Measurements from ENCODE around the gene SLC41A3. TPM values are rescaled to one million over a fixed set of nuclear protein-coding genes. Genes with fewer than 3 reads are reported as not detected.

SLC41A3 gene
- total and polyA plus RNA-seq, 7 donors = 5.1 to 59.5 (median 28.9) TPM

GRCh38 chr3:126125341-126125740 is 41.4 kb upstream of the SLC41A3 start:
- WGBS, 2 donors = 86% methylated on average over 5 of the region's 5 CpGs
- no peaks in the 10 kb centered on the region for H3K27me3 ChIP-seq
- intact Hi-C loops (cut with DNase I) = no loop called here
- peak; percentile 46 for DNase-seq
- no peak for TF ChIP-seq CTCF (IDR thresholded peaks at IDR 0.05)
- TF ChIP-seq POLR2AphosphoS5 (IDR thresholded peaks at IDR 0.05) = no peak
- no peak for TF ChIP-seq EP300 (IDR thresholded peaks at IDR 0.05)
- TF ChIP-seq POLR2A (IDR thresholded peaks at IDR 0.05) = no peak
- no peaks in the 10 kb centered on the region for H3K9me3 ChIP-seq
- no peak overlapping the region for H3K4me3 ChIP-seq
- H3K36me3 ChIP-seq = no peaks in the 10 kb centered on the region
- no peak overlapping the region for H3K27ac ChIP-seq
- no peaks in the 10 kb centered on the region for H3K4me1 ChIP-seq

DNA sequence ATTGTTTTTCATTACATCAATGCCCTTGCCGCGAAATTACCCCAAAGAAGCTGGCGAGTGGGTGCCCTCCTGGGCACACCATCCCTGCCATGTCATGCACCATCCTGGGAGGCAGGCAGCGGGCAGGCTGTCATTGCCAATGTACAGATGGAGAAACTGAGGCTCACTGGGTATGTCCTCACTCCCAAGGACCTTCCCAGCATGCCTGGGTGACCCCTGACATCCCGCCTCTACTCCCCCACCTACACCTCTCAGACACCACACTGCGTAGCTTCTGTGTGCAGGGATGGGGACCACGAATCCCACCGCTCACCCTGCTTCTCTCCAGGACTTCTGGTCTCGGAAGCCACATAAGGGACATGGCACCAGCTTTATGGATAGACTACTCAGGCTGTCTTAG is 41.0 kb upstream of the SLC41A3 start:
- Histone ChIP-seq H3K27me3 (no peaks in the 10 kb centered on the region), H3K9me3 (no peaks in the 10 kb centered on the region), H3K36me3 (no peaks in the 10 kb centered on the region), H3K27ac (no peak overlapping the region), H3K4me1 (no peaks in the 10 kb centered on the region), H3K4me3 (no peak overlapping the region)
- 89 to 95% methylated on average over 9 of the region's 9 CpGs for WGBS, 2 donors
- intact Hi-C loops (cut with DNase I) = no loop called here
- TF ChIP-seq CTCF (IDR thresholded peaks at IDR 0.05) = no peak
- no peak for TF ChIP-seq POLR2AphosphoS5 (IDR thresholded peaks at IDR 0.05)
- TF ChIP-seq EP300 (IDR thresholded peaks at IDR 0.05) = no peak
- TF ChIP-seq POLR2A (IDR thresholded peaks at IDR 0.05) = no peak
- DNase-seq = peak; percentile 52

- intact Hi-C loops (cut with DNase I) = no loop called here
- DNase-seq = peak; percentile 42
These were observed 40.4 kb upstream of the SLC41A3 start for GRCh38 chr3:126124148-126124868.

GRCh38 chr3:126121632-126122031 is 37.7 kb upstream of the SLC41A3 start:
- TF ChIP-seq EP300 (IDR thresholded peaks at IDR 0.05) (no peak), POLR2AphosphoS5 (IDR thresholded peaks at IDR 0.05) (no peak), POLR2A (IDR thresholded peaks at IDR 0.05) (no peak), CTCF (IDR thresholded peaks at IDR 0.05) (no peak)
- Histone ChIP-seq H3K27me3 (no peaks in the 10 kb centered on the region), H3K36me3 (no peaks in the 10 kb centered on the region), H3K4me1 (no peaks in the 10 kb centered on the region), H3K4me3 (no peak overlapping the region), H3K27ac (no peak overlapping the region), H3K9me3 (no peaks in the 10 kb centered on the region)
- DNase-seq = peak; percentile 24
- intact Hi-C loops (cut with DNase I) = no loop called here
- 87 to 93% methylated on average over 4 of the region's 4 CpGs for WGBS, 2 donors

More at GRCh38 chr3:126124148-126124868, 40.4 kb upstream of the SLC41A3 start:
- Histone ChIP-seq H3K36me3 (no peaks in the 10 kb centered on the region), H3K4me1 (no peaks in the 10 kb centered on the region), H3K27me3 (no peaks in the 10 kb centered on the region), H3K9me3 (no peaks in the 10 kb centered on the region), H3K27ac (no peak overlapping the region), H3K4me3 (no peak overlapping the region)
- 61 to 73% methylated on average over 10 of the region's 10 CpGs for WGBS, 2 donors
- TF ChIP-seq POLR2AphosphoS5 (IDR thresholded peaks at IDR 0.05) = no peak
- no peak for TF ChIP-seq EP300 (IDR thresholded peaks at IDR 0.05)
- no peak for TF ChIP-seq POLR2A (IDR thresholded peaks at IDR 0.05)
- no peak for TF ChIP-seq CTCF (IDR thresholded peaks at IDR 0.05)

DNA sequence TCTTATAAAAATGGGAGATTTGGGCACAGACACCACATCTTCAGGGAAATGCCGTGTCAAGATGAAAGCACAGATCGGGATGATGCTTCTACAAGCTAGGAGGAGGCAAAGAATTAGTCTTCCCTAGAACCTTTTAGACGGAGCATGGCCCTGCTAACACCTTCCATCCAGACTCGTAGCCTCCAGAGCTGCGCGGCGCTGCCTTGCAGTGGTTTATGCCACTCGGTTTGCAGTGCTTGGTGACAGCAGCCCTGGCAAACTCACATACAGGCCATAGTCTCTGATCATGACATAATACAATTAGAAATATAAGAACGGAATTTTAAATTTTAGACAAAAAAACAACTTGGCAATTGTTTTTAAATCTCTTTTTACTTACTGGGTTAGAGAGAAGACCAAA is 37.1 kb upstream of the SLC41A3 start:
- H3K9me3 ChIP-seq = no peaks in the 10 kb centered on the region
- H3K4me1 ChIP-seq = no peaks in the 10 kb centered on the region
- no peak for TF ChIP-seq CTCF (IDR thresholded peaks at IDR 0.05)
- no peak for TF ChIP-seq POLR2A (IDR thresholded peaks at IDR 0.05)
- no peak for TF ChIP-seq EP300 (IDR thresholded peaks at IDR 0.05)
- 93% methylated on average over 9 of the region's 9 CpGs for WGBS, 2 donors
- H3K36me3 ChIP-seq = no peaks in the 10 kb centered on the region
- intact Hi-C loops (cut with DNase I) = no loop called here
- peak; percentile 20 for DNase-seq
- no peak overlapping the region for H3K27ac ChIP-seq
- no peaks in the 10 kb centered on the region for H3K27me3 ChIP-seq
- H3K4me3 ChIP-seq = no peak overlapping the region
